ENCODE data around the gene SMIM45.

The SMIM45 gene

DNA sequence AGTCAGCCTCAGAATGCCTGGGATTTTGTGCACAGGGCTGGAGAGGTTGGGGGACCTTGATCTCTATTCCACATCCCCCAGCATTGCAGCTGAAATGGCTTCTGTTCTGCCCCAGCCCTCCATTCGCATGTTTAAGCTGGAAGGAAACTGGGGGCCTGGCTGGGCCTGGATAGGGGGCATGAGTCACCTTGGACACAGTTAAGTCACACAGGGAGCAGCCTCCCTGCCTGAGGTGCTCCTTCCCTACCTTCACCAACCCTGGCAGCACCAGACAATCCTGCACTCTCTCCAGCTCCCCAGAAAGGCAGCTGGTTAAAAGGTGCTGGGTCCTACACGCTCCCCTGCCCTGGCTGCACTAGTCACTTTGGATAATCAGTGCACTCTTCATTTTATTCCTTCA is 763 bp downstream of the SMIM45 start:
- peaks cover 2% of the 10 kb centered on the region for H3K36me3 Mint-ChIP-seq
- ATAC-seq (no peak), DNase-seq (ENCODE audit: low spot score) (no peak)
- peaks cover 24% of the 10 kb centered on the region for H3K4me1 Mint-ChIP-seq
- peaks cover 11% of the 10 kb centered on the region for H3K27me3 Mint-ChIP-seq (ENCODE audit: low read depth)
- POLR2A ChIA-PET = no interaction called here
- CTCF ChIA-PET = interaction anchor here (1.0 to 6.6 kb wide), 11 partner anchors 9 to 286 kb away, joined by 3 to 37 read pairs (median 5); partner anchors contain the start of genes NDUFA6 and TNFRSF13C
- no peak overlapping the region for H3K27ac Mint-ChIP-seq
- H3K4me3 Mint-ChIP-seq = no peak overlapping the region
- peaks cover 3% of the 10 kb centered on the region for H3K9me3 Mint-ChIP-seq
- TF ChIP-seq, protein P1, sequence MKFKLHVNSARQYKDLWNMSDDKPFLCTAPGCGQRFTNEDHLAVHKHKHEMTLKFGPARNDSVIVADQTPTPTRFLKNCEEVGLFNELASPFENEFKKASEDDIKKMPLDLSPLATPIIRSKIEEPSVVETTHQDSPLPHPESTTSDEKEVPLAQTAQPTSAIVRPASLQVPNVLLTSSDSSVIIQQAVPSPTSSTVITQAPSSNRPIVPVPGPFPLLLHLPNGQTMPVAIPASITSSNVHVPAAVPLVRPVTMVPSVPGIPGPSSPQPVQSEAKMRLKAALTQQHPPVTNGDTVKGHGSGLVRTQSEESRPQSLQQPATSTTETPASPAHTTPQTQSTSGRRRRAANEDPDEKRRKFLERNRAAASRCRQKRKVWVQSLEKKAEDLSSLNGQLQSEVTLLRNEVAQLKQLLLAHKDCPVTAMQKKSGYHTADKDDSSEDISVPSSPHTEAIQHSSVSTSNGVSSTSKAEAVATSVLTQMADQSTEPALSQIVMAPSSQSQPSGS (CRISPR knock-in tag; IDR thresholded peaks at IDR 0.05; ENCODE audit: borderline replicate concordance, low read depth) = no peak
- TF ChIP-seq FOXP1 (CRISPR knock-in tag; IDR thresholded peaks at IDR 0.05; ENCODE audit: borderline replicate concordance) (no peak), ZNF138 (CRISPR knock-in tag; conservative IDR thresholded peaks at IDR 0.05) (no peak), GABPB1 (CRISPR knock-in tag; IDR thresholded peaks at IDR 0.05) (no peak), FOXK1 (CRISPR knock-in tag; IDR thresholded peaks at IDR 0.05) (no peak), ZNF423 (CRISPR knock-in tag; IDR thresholded peaks at IDR 0.05) (no peak), ZBTB21 (CRISPR knock-in tag; IDR thresholded peaks at IDR 0.05; ENCODE audit: borderline replicate concordance) (no peak), ESRRA (CRISPR knock-in tag; IDR thresholded peaks at IDR 0.05; ENCODE audit: borderline replicate concordance) (no peak), MXD4 (CRISPR knock-in tag; IDR thresholded peaks at IDR 0.05; ENCODE audit: borderline replicate concordance) (no peak), SMAD4 (CRISPR knock-in tag; IDR thresholded peaks at IDR 0.05) (no peak), ZNF232 (CRISPR knock-in tag; IDR thresholded peaks at IDR 0.05) (no peak), CREM (CRISPR knock-in tag; IDR thresholded peaks at IDR 0.05) (no peak), NFYB (CRISPR knock-in tag; conservative IDR thresholded peaks at IDR 0.05; ENCODE audit: low read depth) (no peak), ZNF219 (CRISPR knock-in tag; IDR thresholded peaks at IDR 0.05; ENCODE audit: borderline replicate concordance) (no peak)
- TF ChIP-seq, protein P2, sequence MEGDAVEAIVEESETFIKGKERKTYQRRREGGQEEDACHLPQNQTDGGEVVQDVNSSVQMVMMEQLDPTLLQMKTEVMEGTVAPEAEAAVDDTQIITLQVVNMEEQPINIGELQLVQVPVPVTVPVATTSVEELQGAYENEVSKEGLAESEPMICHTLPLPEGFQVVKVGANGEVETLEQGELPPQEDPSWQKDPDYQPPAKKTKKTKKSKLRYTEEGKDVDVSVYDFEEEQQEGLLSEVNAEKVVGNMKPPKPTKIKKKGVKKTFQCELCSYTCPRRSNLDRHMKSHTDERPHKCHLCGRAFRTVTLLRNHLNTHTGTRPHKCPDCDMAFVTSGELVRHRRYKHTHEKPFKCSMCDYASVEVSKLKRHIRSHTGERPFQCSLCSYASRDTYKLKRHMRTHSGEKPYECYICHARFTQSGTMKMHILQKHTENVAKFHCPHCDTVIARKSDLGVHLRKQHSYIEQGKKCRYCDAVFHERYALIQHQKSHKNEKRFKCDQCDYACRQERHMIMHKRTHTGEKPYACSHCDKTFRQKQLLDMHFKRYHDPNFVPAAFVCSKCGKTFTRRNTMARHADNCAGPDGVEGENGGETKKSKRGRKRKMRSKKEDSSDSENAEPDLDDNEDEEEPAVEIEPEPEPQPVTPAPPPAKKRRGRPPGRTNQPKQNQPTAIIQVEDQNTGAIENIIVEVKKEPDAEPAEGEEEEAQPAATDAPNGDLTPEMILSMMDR (IDR thresholded peaks at IDR 0.05) = no peak
- TF ChIP-seq, protein P3, sequence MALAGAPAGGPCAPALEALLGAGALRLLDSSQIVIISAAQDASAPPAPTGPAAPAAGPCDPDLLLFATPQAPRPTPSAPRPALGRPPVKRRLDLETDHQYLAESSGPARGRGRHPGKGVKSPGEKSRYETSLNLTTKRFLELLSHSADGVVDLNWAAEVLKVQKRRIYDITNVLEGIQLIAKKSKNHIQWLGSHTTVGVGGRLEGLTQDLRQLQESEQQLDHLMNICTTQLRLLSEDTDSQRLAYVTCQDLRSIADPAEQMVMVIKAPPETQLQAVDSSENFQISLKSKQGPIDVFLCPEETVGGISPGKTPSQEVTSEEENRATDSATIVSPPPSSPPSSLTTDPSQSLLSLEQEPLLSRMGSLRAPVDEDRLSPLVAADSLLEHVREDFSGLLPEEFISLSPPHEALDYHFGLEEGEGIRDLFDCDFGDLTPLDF (CRISPR knock-in tag; IDR thresholded peaks at IDR 0.05) = no peak
- TF ChIP-seq, protein P4, sequence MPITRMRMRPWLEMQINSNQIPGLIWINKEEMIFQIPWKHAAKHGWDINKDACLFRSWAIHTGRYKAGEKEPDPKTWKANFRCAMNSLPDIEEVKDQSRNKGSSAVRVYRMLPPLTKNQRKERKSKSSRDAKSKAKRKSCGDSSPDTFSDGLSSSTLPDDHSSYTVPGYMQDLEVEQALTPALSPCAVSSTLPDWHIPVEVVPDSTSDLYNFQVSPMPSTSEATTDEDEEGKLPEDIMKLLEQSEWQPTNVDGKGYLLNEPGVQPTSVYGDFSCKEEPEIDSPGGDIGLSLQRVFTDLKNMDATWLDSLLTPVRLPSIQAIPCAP (CRISPR knock-in tag; IDR thresholded peaks at IDR 0.05) = no peak
- TF ChIP-seq, protein P5, sequence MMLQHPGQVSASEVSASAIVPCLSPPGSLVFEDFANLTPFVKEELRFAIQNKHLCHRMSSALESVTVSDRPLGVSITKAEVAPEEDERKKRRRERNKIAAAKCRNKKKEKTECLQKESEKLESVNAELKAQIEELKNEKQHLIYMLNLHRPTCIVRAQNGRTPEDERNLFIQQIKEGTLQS (CRISPR knock-in tag; conservative IDR thresholded peaks at IDR 0.05) = no peak
- TF ChIP-seq, protein P6, sequence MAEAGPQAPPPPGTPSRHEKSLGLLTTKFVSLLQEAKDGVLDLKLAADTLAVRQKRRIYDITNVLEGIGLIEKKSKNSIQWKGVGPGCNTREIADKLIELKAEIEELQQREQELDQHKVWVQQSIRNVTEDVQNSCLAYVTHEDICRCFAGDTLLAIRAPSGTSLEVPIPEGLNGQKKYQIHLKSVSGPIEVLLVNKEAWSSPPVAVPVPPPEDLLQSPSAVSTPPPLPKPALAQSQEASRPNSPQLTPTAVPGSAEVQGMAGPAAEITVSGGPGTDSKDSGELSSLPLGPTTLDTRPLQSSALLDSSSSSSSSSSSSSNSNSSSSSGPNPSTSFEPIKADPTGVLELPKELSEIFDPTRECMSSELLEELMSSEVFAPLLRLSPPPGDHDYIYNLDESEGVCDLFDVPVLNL (CRISPR knock-in tag; IDR thresholded peaks at IDR 0.05; ENCODE audit: borderline replicate concordance, low read depth) = no peak
- TF ChIP-seq, protein P7, sequence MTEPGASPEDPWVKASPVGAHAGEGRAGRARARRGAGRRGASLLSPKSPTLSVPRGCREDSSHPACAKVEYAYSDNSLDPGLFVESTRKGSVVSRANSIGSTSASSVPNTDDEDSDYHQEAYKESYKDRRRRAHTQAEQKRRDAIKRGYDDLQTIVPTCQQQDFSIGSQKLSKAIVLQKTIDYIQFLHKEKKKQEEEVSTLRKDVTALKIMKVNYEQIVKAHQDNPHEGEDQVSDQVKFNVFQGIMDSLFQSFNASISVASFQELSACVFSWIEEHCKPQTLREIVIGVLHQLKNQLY (CRISPR knock-in tag; IDR thresholded peaks at IDR 0.05) = no peak
